GM23338 (cell line): ENCODE data around the gene EGLN3. TPM values are rescaled to one million over a fixed set of nuclear protein-coding genes. Genes with fewer than 3 reads are reported as not detected.

ENCODE experiments used
- ATAC-seq: fragments of 200-7000 bp; cut with Tn5 transposase; 3 replicates; pipeline ENCODE4 v1.9.1; 2020
- DNase-seq: peaks from one replicate; pipeline ENCODE4 v3.0.0-alpha.2; 2015; ENCODE audit warnings: low spot score
- H2AFZ ChIP-seq: fragments of 200-600 bp; sonication (generic); 2 replicates; pipeline ENCODE4 v1.8.0; 2016; ENCODE audit warnings: antibody characterized with exemption, mild to moderate bottlenecking, moderate library complexity
- H3F3A ChIP-seq: fragments of 200-600 bp; sonication (generic); replicated peaks from 2 replicates; pipeline ENCODE4 v1.8.0; 2017; ENCODE audit warnings: antibody characterized with exemption, mixed run types, low read depth
- H3K27ac ChIP-seq: fragments of 200-600 bp; sonication (generic); 2 replicates; pipeline ENCODE4 v1.6.1; 2016; ENCODE audit warnings: low read depth
- H3K27me3 ChIP-seq: fragments of 200-600 bp; sonication (generic); 2 replicates; pipeline ENCODE4 v1.8.0; 2016; ENCODE audit warnings: mild to moderate bottlenecking, mixed run types, moderate library complexity; ENCODE audit not compliant: insufficient read depth
- H3K36me3 ChIP-seq: fragments of 200-600 bp; sonication (generic); 2 replicates; pipeline ENCODE4 v1.8.0; 2016; ENCODE audit warnings: mild to moderate bottlenecking; ENCODE audit not compliant: insufficient read depth
- H3K4me1 ChIP-seq: fragments of 200-600 bp; sonication (generic); 2 replicates; pipeline ENCODE4 v1.8.0; 2016; ENCODE audit warnings: mild to moderate bottlenecking, moderate library complexity; ENCODE audit not compliant: insufficient read depth
- H3K4me2 ChIP-seq: fragments of 200-600 bp; sonication (generic); 2 replicates; pipeline ENCODE4 v1.7.1; 2017; ENCODE audit warnings: mixed run types
- H3K4me3 ChIP-seq: fragments of 200-600 bp; sonication (generic); 2 replicates; pipeline ENCODE4 v1.6.1; 2016; ENCODE audit warnings: mixed run types
- H3K79me2 ChIP-seq: fragments of 200-600 bp; sonication (generic); replicated peaks from 2 replicates; pipeline ENCODE4 v1.8.0; 2017; ENCODE audit warnings: mild to moderate bottlenecking; ENCODE audit not compliant: insufficient read depth
- H3K9me2 ChIP-seq: fragments of 200-600 bp; sonication (generic); 2 replicates; pipeline ENCODE4 v1.8.0; 2017; ENCODE audit not compliant: insufficient read depth
- H4K20me1 ChIP-seq: fragments of 200-600 bp; sonication (generic); replicated peaks from 2 replicates; pipeline ENCODE4 v1.8.0; 2017; ENCODE audit warnings: mild to moderate bottlenecking; ENCODE audit not compliant: insufficient read depth
- H3K27ac Mint-ChIP-seq: 2 replicates; pipeline ENCODE4 v1.8.0; 2020; ENCODE audit warnings: inconsistent platforms, mild to moderate bottlenecking, moderate library complexity, mixed read lengths
- H3K27me3 Mint-ChIP-seq: 3 replicates; pipeline ENCODE4 v1.8.0; 2022; ENCODE audit warnings: low read depth, mild to moderate bottlenecking, moderate library complexity, mixed read lengths, inconsistent platforms; ENCODE audit not compliant: insufficient read depth, poor library complexity
- H3K36me3 Mint-ChIP-seq: 3 replicates; pipeline ENCODE4 v1.8.0; 2021; ENCODE audit warnings: low read depth, mild to moderate bottlenecking, inconsistent platforms, moderate library complexity, mixed read lengths
- H3K4me1 Mint-ChIP-seq: 3 replicates; pipeline ENCODE4 v1.8.0; 2020; ENCODE audit warnings: mild to moderate bottlenecking, inconsistent platforms, mixed read lengths
- H3K4me3 Mint-ChIP-seq: 3 replicates; pipeline ENCODE4 v1.8.0; 2021; ENCODE audit warnings: moderate library complexity, mild to moderate bottlenecking, inconsistent platforms, mixed read lengths
- H3K9me3 Mint-ChIP-seq: 3 replicates; pipeline ENCODE4 v1.8.0; 2020; ENCODE audit warnings: moderate library complexity, mild to moderate bottlenecking, inconsistent platforms, mixed read lengths
- CREB1 ChIP-seq: fragments of 250-450 bp; sonication (Bioruptor Pico); IDR thresholded peaks from 2 replicates; pipeline ENCODE4 v1.5.0; 2020; ENCODE audit warnings: low read depth, mild to moderate bottlenecking, moderate library complexity
- CTCF ChIP-seq, 2 experiments: fragments of 200-600 bp in 1 of 2; sonication (generic) in 1 of 2; conservative IDR thresholded peaks; 2 replicates each; pipeline versions ENCODE4 v1.5.1 to v1.6.1; 2016 to 2017; ENCODE audit warnings: antibody characterized with exemption in 2 of 2, low read depth in 2 of 2, mild to moderate bottlenecking in 2 of 2, moderate library complexity in 1 of 2
- EZH2 ChIP-seq: fragments of 200-600 bp; sonication (generic); IDR thresholded peaks from one replicate; pipeline ENCODE4 v1.8.0; 2017; ENCODE audit warnings: antibody characterized with exemption, mild to moderate bottlenecking, low read depth; ENCODE audit not compliant: unreplicated experiment
- JUNB ChIP-seq: IDR thresholded peaks from one replicate; pipeline ENCODE4 v1.6.1; 2016; ENCODE audit warnings: antibody characterized with exemption; ENCODE audit not compliant: unreplicated experiment
- NANOG ChIP-seq: IDR thresholded peaks from 2 replicates; pipeline ENCODE4 v1.6.1; 2016; ENCODE audit warnings: antibody characterized with exemption, borderline replicate concordance
- POLR2AphosphoS5 ChIP-seq: IDR thresholded peaks from 2 replicates; pipeline ENCODE4 v1.6.1; 2016; ENCODE audit warnings: antibody characterized with exemption, low read depth
- REST ChIP-seq: IDR thresholded peaks from one replicate; pipeline ENCODE4 v1.6.1; 2018; ENCODE audit warnings: antibody characterized with exemption; ENCODE audit not compliant: unreplicated experiment
- STAT1 ChIP-seq: IDR thresholded peaks from one replicate; pipeline ENCODE4 v1.6.1; 2016; ENCODE audit warnings: antibody characterized with exemption; ENCODE audit not compliant: unreplicated experiment
- ZNF114 ChIP-seq: fragments of 250-450 bp; sonication (Bioruptor Pico); IDR thresholded peaks from 2 replicates; pipeline ENCODE4 v1.5.0; 2020; ENCODE audit warnings: mild to moderate bottlenecking, moderate library complexity
- ZNF331 ChIP-seq: fragments of 250-450 bp; sonication (Bioruptor Pico); IDR thresholded peaks from 2 replicates; pipeline ENCODE4 v1.5.0; 2020; ENCODE audit warnings: low read depth, mild to moderate bottlenecking, moderate library complexity
- polyA plus RNA-seq: library from polyadenylated mRNA; unstranded; fragments of >200 nt; fragmentation: Nextera tagmentation; extraction: Ambion mirVana; gene quantifications from 2 replicates; pipeline ENCODE4 v1.2.1, GENCODE V29; 2016
- total RNA-seq: library from RNA; depleted of rRNA; stranded (reverse); fragments of >200 nt; shearing (Covaris generic); gene quantifications from 2 replicates; pipeline ENCODE4 v1.2.3, GENCODE V29; 2014

The EGLN3 gene
- total and polyA plus RNA-seq, 2 experiments from 2014 or later: 26.8 to 42.9 TPM

GRCh38 chr14:33903369-33903768 lies 47.5 kb downstream of the EGLN3 start:
- H3K27ac Mint-ChIP-seq: no peak overlapping the region
- H3K9me3 Mint-ChIP-seq: no peaks in the 10 kb centered on the region
- no peaks in the 10 kb centered on the region for H3K27me3 ChIP-seq
- no peaks in the 10 kb centered on the region for H3K79me2 ChIP-seq
- no peak overlapping the region for H3K4me3 Mint-ChIP-seq
- H4K20me1 ChIP-seq: no peaks in the 10 kb centered on the region
- no peak overlapping the region for H3K4me2 ChIP-seq
- H3K36me3 Mint-ChIP-seq: no peaks in the 10 kb centered on the region; the same call in 2 of the 3 replicates
- H3K4me1 Mint-ChIP-seq: no peaks in the 10 kb centered on the region
- H3K27ac ChIP-seq: no peak overlapping the region
- no peak overlapping the region for H2AFZ ChIP-seq
- H3K4me3 ChIP-seq: no peak overlapping the region
- no peaks in the 10 kb centered on the region for H3F3A ChIP-seq
- no peak for ATAC-seq
- no peaks in the 10 kb centered on the region for H3K27me3 Mint-ChIP-seq
- TF ChIP-seq REST: no peak
- no peak for TF ChIP-seq NANOG
- no peak for TF ChIP-seq JUNB
- TF ChIP-seq EZH2: no peak
- no peak for TF ChIP-seq ZNF331 (CRISPR knock-in tag)
- no peak for TF ChIP-seq POLR2AphosphoS5
- no peak for TF ChIP-seq STAT1
- TF ChIP-seq CREB1 (CRISPR knock-in tag): no peak
- no peak for TF ChIP-seq CTCF (conservative IDR thresholded peaks at IDR 0.05; ENCODE audit: low read depth in 2 of 2)
- H3K9me2 ChIP-seq: no peaks in the 10 kb centered on the region
- H3K36me3 ChIP-seq: no peaks in the 10 kb centered on the region
- H3K4me1 ChIP-seq: no peaks in the 10 kb centered on the region
- no peak for DNase-seq

GRCh38 chr14:33902363-33902762 lies 48.5 kb downstream of the EGLN3 start:
- Mint-ChIP-seq H3K27ac (no peak overlapping the region), H3K27me3 (no peaks in the 10 kb centered on the region), H3K9me3 (no peaks in the 10 kb centered on the region), H3K36me3 (no peaks in the 10 kb centered on the region; the same call in 2 of the 3 replicates), H3K4me1 (no peaks in the 10 kb centered on the region), H3K4me3 (no peak overlapping the region)
- DNase-seq (no peak), ATAC-seq (no peak)
- Histone ChIP-seq H3K9me2 (no peaks in the 10 kb centered on the region), H3K36me3 (no peaks in the 10 kb centered on the region), H3K27ac (no peak overlapping the region), H4K20me1 (no peaks in the 10 kb centered on the region), H3K79me2 (no peaks in the 10 kb centered on the region), H3K4me1 (no peaks in the 10 kb centered on the region), H3F3A (no peaks in the 10 kb centered on the region), H3K27me3 (no peaks in the 10 kb centered on the region), H3K4me3 (no peak overlapping the region), H2AFZ (no peak overlapping the region), H3K4me2 (no peak overlapping the region)
- TF ChIP-seq JUNB (no peak), ZNF114 (CRISPR knock-in tag) (no peak), CREB1 (CRISPR knock-in tag) (no peak), POLR2AphosphoS5 (no peak), STAT1 (no peak)
